ENCODE results near the gene BIRC2.
"Not testable (repeated sequence)": the region's sequence is repeated elsewhere in the genome, so short reads cannot be mapped to it uniquely, and the experiment has no call there.

BIRC2 gene

DNA sequence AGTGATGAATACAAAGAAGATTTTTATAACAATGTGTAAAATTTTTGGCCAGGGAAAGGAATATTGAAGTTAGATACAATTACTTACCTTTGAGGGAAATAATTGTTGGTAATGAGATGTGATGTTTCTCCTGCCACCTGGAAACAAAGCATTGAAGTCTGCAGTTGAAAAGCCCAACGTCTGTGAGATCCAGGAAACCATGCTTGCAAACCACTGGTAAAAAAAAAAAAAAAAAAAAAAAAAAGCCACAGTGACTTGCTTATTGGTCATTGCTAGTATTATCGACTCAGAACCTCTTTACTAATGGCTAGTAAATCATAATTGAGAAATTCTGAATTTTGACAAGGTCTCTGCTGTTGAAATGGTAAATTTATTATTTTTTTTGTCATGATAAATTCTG, 24.5 kb upstream of the BIRC2 start:
- DNase-seq (ENCODE audit: low read depth in 3 of 3): no peak

DNA sequence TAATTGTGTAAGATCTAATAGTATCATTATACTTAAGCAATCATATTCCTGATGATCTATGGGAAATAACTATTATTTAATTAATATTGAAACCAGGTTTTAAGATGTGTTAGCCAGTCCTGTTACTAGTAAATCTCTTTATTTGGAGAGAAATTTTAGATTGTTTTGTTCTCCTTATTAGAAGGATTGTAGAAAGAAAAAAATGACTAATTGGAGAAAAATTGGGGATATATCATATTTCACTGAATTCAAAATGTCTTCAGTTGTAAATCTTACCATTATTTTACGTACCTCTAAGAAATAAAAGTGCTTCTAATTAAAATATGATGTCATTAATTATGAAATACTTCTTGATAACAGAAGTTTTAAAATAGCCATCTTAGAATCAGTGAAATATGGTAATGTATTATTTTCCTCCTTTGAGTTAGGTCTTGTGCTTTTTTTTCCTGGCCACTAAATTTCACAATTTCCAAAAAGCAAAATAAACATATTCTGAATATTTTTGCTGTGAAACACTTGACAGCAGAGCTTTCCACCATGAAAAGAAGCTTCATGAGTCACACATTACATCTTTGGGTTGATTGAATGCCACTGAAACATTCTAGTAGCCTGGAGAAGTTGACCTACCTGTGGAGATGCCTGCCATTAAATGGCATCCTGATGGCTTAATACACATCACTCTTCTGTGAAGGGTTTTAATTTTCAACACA, 23.3 kb upstream of the BIRC2 start:
- DNase-seq (ENCODE audit: low read depth in 3 of 3): no peak

DNA sequence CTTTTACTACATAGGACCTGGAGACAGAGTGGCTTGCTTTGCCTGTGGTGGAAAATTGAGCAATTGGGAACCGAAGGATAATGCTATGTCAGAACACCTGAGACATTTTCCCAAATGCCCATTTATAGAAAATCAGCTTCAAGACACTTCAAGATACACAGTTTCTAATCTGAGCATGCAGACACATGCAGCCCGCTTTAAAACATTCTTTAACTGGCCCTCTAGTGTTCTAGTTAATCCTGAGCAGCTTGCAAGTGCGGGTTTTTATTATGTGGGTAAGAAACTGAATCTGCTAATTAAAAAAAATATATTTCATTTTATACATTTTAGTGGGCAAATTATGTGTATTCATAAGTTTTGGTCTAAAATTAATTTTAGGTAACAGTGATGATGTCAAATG, 21.9 kb upstream of the BIRC2 start:
- DNase-seq (ENCODE audit: low read depth in 3 of 3): no peak

DNA sequence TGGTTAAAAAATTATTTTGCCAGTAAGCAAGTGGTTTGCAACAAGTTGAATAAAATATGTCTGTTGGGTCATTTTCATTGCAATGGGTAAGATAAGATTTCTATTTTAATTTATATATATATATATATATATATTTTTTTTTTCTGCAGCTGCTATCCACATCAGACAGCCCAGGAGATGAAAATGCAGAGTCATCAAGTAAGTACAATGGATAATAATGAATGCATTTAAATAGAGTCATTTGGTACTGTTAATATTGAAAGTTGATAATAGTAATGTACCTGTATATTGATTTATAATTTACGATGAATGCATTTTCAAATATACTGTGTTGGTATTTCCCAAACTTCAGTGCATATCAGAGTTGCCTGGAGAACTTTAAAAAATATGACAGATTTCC, 18.3 kb upstream of the BIRC2 start:
- no peak for DNase-seq (ENCODE audit: low read depth in 3 of 3)

DNA sequence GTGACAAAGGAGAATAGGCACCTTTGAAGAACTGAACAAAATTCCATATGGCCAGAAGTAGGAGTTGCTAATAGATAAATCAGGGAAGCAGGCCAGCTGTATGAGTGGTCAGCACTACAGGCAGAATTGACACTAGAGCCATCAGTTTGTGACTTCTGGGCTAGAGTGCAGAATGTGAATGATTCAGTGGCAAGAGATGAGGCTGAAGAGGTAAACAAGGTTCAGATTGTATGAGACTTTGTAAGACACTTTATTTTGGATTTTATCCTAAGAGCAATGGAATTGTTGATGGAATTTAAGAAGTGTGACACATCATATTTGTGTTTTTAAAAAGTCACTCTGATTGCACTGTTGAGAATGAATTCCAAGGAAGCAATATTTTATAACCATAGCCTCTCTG, 16.8 kb upstream of the BIRC2 start:
- no peak for DNase-seq (ENCODE audit: low read depth in 3 of 3)

DNA sequence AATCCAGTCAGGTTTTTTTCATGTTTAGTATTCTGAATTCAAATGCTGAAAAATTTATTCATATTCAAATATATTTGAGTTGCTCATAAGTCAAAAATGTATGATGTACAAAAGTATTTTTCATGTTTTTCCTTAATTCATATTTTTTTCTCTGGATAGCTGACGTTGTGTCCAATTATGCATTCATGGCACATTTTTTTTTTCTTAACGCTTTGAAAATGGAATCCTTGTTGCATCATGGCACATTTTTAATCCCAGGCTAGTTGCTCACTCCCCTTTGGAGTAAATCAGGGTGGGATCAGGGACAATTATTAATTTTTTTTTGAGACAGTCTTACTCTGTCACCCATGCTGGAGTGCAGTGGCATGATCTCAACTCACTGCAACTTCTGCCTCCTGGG, 15.7 kb upstream of the BIRC2 start:
- DNase-seq (ENCODE audit: low read depth in 3 of 3): no peak

DNA sequence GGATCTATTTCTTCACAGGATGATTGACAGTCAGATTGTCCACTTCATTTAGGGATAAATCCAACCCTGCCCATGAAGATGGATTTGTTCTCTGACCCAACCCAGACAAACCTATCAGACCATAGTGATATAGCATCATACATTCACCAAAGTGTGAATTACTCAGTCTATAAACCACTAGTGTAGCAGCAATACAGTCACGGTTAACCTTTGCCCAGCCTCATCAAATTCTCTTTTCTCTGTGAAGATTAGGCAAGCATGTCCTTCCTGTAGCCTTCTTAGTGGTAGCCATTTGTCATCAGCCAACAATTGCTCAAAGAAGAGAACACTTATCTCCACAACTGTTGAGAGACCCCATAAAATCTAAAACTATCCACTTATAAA, 14.4 kb upstream of the BIRC2 start:
- DNase-seq (ENCODE audit: low read depth in 3 of 3): no peak

DNA sequence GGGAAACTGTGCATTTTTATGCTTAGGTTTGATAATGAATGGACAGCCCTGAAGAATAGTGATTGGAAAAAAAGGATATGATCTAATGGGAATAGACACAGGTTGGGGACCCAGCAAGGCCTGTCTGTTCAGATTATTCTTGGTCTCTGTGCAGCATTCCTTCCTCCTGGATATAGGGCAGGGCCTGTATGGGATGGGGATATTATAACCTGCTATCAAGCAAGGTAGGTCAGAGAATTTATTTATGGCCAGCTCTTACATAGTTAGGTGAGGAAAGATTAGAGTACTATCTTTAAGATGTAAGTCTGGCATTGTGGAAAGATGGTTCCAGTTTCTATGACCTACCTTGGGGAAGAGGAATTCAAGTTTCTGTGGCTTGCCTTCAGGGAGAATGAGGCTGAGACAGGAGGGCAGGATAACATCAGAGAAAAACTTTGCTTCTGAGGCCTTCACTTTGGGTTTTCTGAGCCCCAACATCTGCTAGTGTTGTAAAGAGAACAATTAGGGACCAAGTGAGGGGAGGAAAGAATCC, 8.5 kb upstream of the BIRC2 start:
- DNase-seq (ENCODE audit: low read depth in 3 of 3): no peak

DNA sequence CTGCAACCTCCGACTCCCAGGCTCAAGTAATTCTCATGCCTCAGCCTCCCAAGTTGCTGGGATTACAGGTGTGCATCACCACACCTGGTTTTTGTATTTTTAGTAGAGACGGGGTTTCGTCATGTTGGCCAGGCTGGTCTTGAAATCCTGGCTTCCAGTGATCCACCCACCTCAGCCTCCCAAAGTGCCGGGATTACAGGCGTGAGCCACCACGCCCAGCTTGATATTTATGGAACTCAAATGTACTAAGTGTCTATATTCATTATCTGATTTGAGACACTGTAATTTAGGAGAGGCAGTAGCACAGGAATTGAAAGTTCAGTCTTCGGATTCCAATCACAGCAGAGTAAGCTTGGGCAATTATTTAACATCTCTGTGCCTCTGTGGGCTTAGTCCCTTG, 5.7 kb upstream of the BIRC2 start:
- DNase-seq (ENCODE audit: low read depth in 3 of 3): not testable (repeated sequence)

DNA sequence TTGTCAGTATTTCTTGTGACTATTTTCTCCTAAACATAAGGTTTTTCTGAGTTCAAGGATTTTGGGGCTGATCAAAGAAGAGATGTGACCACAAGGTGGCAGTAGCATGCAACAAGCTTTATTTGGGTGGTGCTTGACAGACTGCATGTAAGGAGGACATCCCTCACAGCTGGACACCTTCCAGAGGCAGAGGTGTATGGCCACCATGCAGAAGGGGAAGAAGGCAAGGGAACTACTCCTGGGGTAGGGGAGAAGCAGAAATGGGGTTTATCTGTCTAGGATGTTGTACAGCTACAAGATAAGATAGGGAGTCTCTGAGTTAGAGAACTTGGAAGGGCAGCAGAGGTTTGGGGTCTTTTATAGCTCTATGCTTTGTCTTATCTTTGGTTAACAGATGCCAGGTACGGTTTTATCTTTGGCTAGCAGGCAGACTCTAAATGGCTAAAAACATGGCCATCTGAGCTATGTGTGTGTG, 5.1 kb upstream of the BIRC2 start:
- peak in 2 of 3 experiments; percentile 43 to 62 for DNase-seq (ENCODE audit: low read depth in 3 of 3)

DNA sequence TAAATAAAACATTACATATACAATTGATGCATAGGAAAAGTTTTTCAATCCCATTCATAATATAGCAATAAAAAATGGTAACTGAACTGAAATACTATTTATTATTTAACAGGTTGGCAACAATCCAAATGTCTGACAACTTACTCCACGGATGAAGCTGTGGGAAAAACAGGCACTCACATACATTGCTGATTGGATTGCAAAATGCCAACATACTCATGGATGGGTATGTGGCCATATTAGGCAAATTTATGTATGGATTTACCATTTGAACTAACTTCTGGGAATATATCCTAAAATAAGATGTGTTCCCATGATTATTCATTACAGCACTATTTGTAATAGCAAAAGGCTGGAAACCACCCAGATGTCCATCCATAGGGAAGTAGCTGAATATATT, 3.2 kb upstream of the BIRC2 start:
- DNase-seq (ENCODE audit: low read depth in 3 of 3): no peak

DNA sequence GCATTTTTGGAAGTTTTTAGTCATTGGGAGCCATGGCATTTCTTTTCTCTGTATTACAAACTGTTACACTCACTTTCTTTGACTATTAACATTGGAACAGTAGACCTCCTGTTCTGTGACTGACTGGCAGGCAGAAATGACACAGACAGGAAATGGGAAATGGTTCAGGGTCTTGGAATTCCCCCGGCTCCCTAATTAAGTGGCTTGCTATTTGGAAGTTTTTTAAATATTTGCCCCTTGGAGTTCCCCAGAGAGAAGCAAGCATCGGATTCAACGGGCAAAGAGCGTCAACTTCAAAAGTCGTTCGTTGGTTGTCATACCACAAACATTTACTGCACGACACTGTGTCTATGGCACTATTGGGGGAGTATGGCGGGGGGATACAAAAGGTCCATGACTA, 1.1 kb upstream of the BIRC2 start:
- DNase-seq (ENCODE audit: low read depth in 3 of 3): no peak

DNA sequence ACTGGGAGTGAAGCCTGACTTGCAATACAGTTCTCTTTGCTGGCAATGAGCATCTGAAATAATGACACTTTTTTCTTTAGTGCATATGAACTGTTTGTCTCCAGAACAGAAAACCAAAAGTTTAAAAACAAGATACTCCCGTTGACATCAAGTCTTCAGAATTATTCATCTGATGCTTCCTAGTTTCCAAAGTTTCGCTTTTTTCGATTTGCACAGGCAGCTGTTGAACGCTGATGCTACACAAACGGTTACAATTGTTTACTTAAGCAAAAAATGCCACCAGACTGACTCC, 612 bp upstream of the BIRC2 start:
- no peak for DNase-seq (ENCODE audit: low read depth in 3 of 3)

DNA sequence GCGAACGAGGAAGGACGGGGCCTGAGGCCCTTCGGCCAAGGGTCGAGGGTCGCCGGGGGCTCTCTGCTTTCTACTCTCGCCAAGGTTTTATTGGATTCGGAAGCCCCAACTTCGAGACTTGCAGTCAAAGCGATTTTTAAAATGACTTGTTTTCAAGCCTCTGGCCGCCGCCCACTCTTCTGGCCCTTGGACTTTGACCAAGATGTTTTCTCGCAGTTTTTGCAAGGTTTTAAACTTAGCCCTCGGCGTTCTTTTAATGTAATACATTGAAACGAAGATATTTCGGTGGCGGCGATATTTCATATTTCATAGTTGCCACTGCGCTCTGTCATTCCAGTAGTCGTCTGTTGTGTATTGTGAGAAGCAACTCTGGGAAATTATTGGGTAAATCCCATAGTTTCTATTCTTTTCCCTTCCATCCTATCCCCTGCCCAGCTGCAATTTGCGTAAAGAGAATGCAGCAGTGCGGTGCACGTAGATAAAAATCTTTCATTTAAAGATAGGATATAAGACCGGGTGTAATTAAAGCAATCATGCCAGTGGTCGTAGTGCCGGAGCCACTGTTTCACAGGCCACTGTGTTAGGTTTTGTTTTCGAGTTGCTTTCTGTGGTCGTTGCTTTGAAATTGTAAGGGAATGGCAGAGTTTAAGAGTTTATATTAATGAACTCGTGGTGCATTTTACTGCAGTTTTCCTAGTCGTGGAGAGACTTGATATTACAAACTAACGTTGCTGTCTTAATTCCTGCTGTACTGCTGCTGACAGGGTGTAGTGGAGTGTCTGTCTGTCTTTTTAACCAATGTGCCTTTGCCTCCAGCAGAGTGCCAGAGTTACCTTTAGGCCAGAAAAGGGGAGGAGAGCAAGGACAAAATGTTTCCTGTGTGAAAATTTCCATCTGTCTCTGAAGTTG, 702 bp downstream of the BIRC2 start:
- no peak for DNase-seq (ENCODE audit: low read depth in 3 of 3)

DNA sequence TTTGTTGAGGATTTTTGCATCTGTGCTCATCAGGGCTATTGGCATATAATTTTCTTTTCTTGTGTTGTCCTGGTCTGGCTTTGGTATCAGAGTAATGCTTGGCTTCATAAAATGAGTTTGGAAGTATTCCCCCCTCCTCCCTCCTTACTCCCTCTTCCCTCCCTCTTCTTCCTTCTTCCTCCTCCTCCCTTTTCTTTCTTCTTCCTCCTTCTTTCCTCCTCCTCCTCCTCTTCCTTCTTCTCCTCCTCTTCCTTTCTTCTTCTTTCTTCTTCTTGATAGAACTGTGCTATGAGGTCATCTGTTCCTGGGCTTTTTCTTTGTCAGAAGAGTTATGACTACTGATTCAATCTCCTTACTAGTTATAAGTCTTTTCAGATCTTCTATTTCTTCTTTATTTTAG, 10.1 kb downstream of the BIRC2 start:
- no peak for DNase-seq (ENCODE audit: low read depth in 3 of 3)

DNA sequence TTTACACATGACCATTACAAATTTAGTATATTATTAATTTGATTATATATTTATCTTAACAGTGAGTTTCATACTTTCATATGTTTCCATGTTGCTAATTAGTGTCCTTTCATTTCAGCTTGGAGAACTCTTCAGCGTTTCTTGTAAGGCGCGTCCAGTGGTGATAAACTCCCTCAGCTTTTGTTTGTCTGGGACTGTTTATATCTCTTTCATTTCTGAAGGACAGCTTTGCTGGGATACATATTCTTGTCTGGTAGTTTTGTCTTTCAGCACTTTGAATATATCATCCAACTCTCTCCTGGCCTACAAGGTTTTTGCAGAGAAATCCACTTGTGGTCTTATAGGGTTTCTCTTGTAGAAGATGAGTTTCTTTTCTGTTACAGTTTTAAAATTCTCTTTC, 12.4 kb downstream of the BIRC2 start:
- DNase-seq (ENCODE audit: low read depth in 3 of 3): no peak

DNA sequence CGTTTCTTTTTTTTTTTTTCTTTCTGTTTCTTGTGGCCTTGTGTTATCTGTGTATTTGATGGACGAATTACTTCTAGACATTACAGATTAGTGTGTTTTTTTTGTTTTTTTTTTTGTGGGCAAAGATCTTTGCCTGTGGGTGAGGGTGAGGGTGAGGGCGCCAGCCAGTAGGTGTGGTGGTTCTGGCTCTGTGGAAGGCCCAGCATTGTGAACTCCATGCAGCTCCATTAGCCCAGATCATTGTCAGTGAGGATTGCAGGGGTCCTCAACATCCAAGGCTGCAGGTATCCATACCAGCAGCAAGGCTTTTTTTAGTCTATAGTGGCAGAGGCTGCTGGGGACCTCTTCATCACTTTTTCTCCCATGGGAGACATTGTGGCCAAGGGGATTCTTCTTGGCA, 13.7 kb downstream of the BIRC2 start:
- DNase-seq (ENCODE audit: low read depth in 3 of 3): no peak

DNA sequence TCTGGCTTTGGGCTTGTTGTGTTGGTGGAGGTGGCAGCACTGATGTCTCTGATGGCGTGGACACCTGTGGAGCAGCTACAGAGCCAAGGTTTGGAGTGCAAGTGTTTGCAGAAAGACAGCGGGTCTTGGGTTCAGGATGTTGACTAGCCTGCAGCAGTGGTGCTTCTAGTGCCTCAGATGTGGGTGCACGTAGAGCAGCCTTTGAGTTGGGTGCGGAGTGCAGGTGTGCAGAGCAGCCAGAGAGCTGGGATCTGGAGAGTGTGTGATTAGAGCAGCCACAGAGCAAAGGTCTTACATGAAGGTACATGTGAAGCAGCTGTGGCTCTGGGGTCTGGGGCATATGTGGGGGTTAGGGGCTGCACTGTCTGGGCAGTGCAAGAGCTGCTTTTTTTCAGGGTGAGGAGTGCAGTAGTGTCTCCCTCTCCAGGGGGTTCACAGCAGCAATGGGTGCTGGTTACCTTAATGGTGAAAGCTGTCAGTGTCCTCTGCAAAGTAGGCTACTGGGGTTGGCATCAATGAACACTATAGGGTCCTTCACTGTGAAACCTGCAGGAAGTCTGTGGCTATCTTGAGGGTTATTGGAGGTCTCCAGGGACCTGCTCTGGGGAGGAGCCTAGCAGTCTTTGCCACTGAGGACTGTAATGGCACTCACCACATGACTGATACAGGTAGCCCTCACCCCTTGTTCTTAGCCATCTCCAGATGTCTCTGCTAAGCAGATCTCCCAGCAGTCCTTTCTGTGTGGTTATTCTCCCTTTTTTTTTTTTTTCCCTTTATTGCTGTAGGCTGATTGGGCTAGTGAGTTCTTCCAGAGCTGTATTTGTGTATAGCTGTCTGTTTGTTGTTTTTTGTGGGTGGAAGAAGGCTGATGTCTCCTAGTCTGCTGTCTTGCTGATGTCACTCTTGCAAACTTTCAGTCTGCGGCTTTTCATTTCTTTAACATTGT, 14.3 kb downstream of the BIRC2 start:
- no peak for DNase-seq (ENCODE audit: low read depth in 3 of 3)

DNA sequence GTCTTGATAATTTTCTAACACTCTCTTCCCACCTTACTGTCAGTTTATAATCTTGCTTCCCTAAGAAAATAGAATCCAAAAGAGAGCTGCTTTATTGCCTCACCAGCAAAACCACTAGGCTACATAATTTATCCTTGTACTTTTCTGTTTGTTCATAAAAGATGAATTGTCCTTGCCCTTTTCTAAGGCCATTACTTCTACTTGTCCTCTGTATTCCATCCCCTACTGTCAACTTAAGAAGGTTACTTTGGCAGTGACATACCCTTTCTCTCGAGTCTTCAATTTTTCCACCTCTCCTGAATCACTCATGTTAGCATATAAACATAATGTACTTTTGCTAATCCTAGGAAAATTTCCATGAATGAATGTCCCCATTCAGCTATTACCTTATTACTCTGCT, 18.0 kb downstream of the BIRC2 start:
- no peak for DNase-seq (ENCODE audit: low read depth in 3 of 3)

DNA sequence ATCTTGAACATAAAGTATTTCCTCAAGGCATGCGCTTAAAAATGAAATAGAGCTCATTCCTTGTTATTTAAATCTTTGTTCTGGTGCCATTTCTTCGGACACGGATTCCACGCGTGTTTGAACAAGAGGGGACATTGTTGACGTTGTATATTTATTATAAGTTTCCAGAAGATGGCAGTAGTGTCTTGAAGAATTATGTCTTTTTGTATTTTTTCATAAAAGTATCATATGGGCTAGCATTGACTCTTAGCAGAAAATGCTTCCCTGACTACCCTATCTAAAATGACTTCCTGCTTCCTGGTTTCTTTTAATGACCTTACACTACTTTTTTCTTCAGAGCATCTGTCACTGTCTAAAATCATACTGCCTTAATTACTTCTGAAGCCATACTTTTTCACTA, 20.4 kb downstream of the BIRC2 start:
- DNase-seq (ENCODE audit: low read depth in 3 of 3): no peak

DNA sequence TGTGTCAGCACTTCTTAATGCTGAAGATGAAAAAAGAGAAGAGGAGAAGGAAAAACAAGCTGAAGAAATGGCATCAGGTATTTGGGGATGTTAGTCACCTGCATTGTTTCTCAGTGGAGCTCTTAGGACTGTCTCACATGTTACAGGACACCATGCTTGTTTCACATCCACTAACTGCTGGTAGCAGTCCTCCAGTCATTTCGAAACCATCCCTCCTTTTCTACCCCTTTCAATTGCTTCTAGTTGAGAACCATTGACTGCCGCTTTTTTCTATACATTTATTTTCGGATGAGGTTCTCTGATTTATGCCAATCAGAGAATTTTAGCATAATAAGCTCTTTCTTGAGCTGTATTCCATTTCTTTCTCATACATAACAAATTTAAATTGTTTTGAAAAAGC, 21.5 kb downstream of the BIRC2 start:
- DNase-seq (ENCODE audit: low read depth in 3 of 3): no peak
